WTC11 (cell line): Measurements from ENCODE around the gene MYCBP2. TPM values are rescaled to one million over a fixed set of nuclear protein-coding genes. Genes with fewer than 3 reads are reported as not detected.

ENCODE experiments used
- ATAC-seq: fragments of 200-7000 bp; cut with Tn5 transposase; 2 replicates; pipeline ENCODE4 v1.10.0; 2021; ENCODE audit warnings: mild to moderate bottlenecking, moderate library complexity
- CTCF ChIA-PET: fragments of 300-600 bp; sonication (Branson Sonifier 250); formaldehyde crosslinking; loops from one replicate; lab custom pipeline; 2021; ENCODE audit warnings: antibody characterized with exemption; lab: Charles Lee
- POLR2A ChIA-PET: fragments of 350-600 bp; sonication (Branson Sonifier 250); formaldehyde crosslinking; loops from one replicate; lab custom pipeline; 2021; ENCODE audit warnings: antibody characterized with exemption; lab: Charles Lee
- DNase-seq: peaks from one replicate; pipeline ENCODE4 v3.0.0; 2021; ENCODE audit warnings: low spot score
- H3K27ac Mint-ChIP-seq: 2 replicates; pipeline ENCODE4 v1.8.0; 2021; ENCODE audit warnings: mixed read lengths
- H3K27me3 Mint-ChIP-seq: 2 replicates; pipeline ENCODE4 v1.8.0; 2021; ENCODE audit warnings: low read depth, mild to moderate bottlenecking, moderate library complexity, mixed read lengths
- H3K36me3 Mint-ChIP-seq: 2 replicates; pipeline ENCODE4 v1.8.0; 2021; ENCODE audit warnings: mixed read lengths
- H3K4me1 Mint-ChIP-seq: 2 replicates; pipeline ENCODE4 v1.8.0; 2022; ENCODE audit warnings: mixed read lengths
- H3K4me3 Mint-ChIP-seq: 2 replicates; pipeline ENCODE4 v1.8.0; 2021; ENCODE audit warnings: mild to moderate bottlenecking, moderate library complexity, mixed read lengths
- H3K9me3 Mint-ChIP-seq: 2 replicates; pipeline ENCODE4 v1.8.0; 2021; ENCODE audit warnings: mixed read lengths
- ATF2 ChIP-seq: sonication (generic); formaldehyde crosslinking; IDR thresholded peaks from 2 replicates; pipeline ENCODE4 v1.8.1; 2022; ENCODE audit warnings: low read depth, missing genetic modification reagents, borderline replicate concordance
- CREB1 ChIP-seq: sonication (generic); formaldehyde crosslinking; IDR thresholded peaks from 2 replicates; pipeline ENCODE4 v1.8.0; 2023; ENCODE audit warnings: mild to moderate bottlenecking, missing genetic modification reagents
- FOXJ3 ChIP-seq: sonication (generic); formaldehyde crosslinking; IDR thresholded peaks from 2 replicates; pipeline ENCODE4 v1.9.0; 2021; ENCODE audit warnings: missing genetic modification reagents, mild to moderate bottlenecking, borderline replicate concordance
- FOXP1 ChIP-seq: sonication (generic); formaldehyde crosslinking; IDR thresholded peaks from 2 replicates; pipeline ENCODE4 v1.8.0; 2022; ENCODE audit warnings: missing genetic modification reagents, mild to moderate bottlenecking, moderate library complexity, borderline replicate concordance
- GRHL2 ChIP-seq: fragments of 250-450 bp; sonication (Bioruptor Pico); IDR thresholded peaks from 2 replicates; pipeline ENCODE4 v1.8.0; 2022; ENCODE audit warnings: mild to moderate bottlenecking, moderate library complexity; ENCODE audit not compliant: insufficient replicate concordance, severe bottlenecking
- KAT7 ChIP-seq: sonication (generic); formaldehyde crosslinking; IDR thresholded peaks from 2 replicates; pipeline ENCODE4 v1.8.1; 2023; ENCODE audit warnings: missing genetic modification reagents, mild to moderate bottlenecking, borderline replicate concordance
- MAX ChIP-seq: sonication (generic); formaldehyde crosslinking; IDR thresholded peaks from 2 replicates; pipeline ENCODE4 v1.8.0; 2022; ENCODE audit warnings: mild to moderate bottlenecking, missing genetic modification reagents
- MLX ChIP-seq: sonication (generic); formaldehyde crosslinking; IDR thresholded peaks from 2 replicates; pipeline ENCODE4 v1.8.1; 2023; ENCODE audit warnings: mild to moderate bottlenecking, missing genetic modification reagents, moderate library complexity
- NR3C1 ChIP-seq: sonication (generic); formaldehyde crosslinking; conservative IDR thresholded peaks from 2 replicates; pipeline ENCODE4 v1.8.1; 2023; ENCODE audit warnings: low read depth, mild to moderate bottlenecking, missing genetic modification reagents
- PRDM15 ChIP-seq: sonication (generic); formaldehyde crosslinking; IDR thresholded peaks from 2 replicates; pipeline ENCODE4 v1.8.0; 2022; ENCODE audit warnings: missing genetic modification reagents
- ZNF138 ChIP-seq: sonication (generic); formaldehyde crosslinking; conservative IDR thresholded peaks from 2 replicates; pipeline ENCODE4 v1.8.1; 2022; ENCODE audit warnings: mild to moderate bottlenecking, moderate library complexity, missing genetic modification reagents
- ZNF416 ChIP-seq: fragments of 250-450 bp; sonication (Bioruptor Pico); IDR thresholded peaks from 2 replicates; pipeline ENCODE4 v1.9.0; 2021; ENCODE audit warnings: mild to moderate bottlenecking, inconsistent platforms
- ZNF512 ChIP-seq: sonication (generic); formaldehyde crosslinking; IDR thresholded peaks from 2 replicates; pipeline ENCODE4 v1.8.1; 2022; ENCODE audit warnings: missing genetic modification reagents, borderline replicate concordance
- ZNF532 ChIP-seq: fragments of 250-450 bp; sonication (Bioruptor Pico); IDR thresholded peaks from 2 replicates; pipeline ENCODE4 v1.9.0; 2021; ENCODE audit warnings: mild to moderate bottlenecking, borderline replicate concordance
- ZSCAN18 ChIP-seq: fragments of 250-450 bp; sonication (Bioruptor Pico); IDR thresholded peaks from 2 replicates; pipeline ENCODE4 v2.1.2; 2022; ENCODE audit warnings: mild to moderate bottlenecking, moderate library complexity
- total RNA-seq: library from RNA; stranded (reverse); gene quantifications from 3 replicates; pipeline ENCODE4 v1.2.3, GENCODE V29; 2021

Gene MYCBP2
- total RNA-seq, 1 experiment from 2014 or later: 54.3 TPM

GRCh38 chr13:77001963-77002587 is 324.8 kb downstream of the MYCBP2 start:
- DNase-seq: no peak
- ATAC-seq: no peak
- Mint-ChIP-seq H3K27ac (peak overlapping the region; percentile 73; the same call in 1 of the 2 replicates), H3K36me3 (peaks cover 10% of the 10 kb centered on the region), H3K4me1 (peaks cover 3% of the 10 kb centered on the region; the same call in 1 of the 2 replicates), H3K4me3 (no peak overlapping the region), H3K27me3 (no peaks in the 10 kb centered on the region), H3K9me3 (no peaks in the 10 kb centered on the region)
- ChIA-PET POLR2A (interaction anchor here (0.6 to 1.8 kb wide), 2 partner anchors 10 to 11 kb away, joined by 3 to 5 read pairs; partner anchors contain the start of gene CLN5), CTCF (interaction anchor here (0.7 to 2.2 kb wide), 6 partner anchors 10 to 135 kb away, joined by 3 to 12 read pairs (median 4); partner anchors contain the start of gene CLN5)
- no peak for TF ChIP-seq NR3C1 (CRISPR knock-in tag)
- no peak for TF ChIP-seq FOXJ3 (CRISPR knock-in tag)
- no peak for TF ChIP-seq ZSCAN18
- TF ChIP-seq ATF2 (CRISPR knock-in tag): no peak
- TF ChIP-seq GRHL2 (CRISPR knock-in tag): no peak
- TF ChIP-seq MLX (CRISPR knock-in tag): no peak
- no peak for TF ChIP-seq ZNF416 (CRISPR knock-in tag)
- TF ChIP-seq FOXP1 (CRISPR knock-in tag): no peak
- TF ChIP-seq ZNF532: no peak
- TF ChIP-seq PRDM15 (CRISPR knock-in tag): no peak
- TF ChIP-seq ZNF512: no peak
- no peak for TF ChIP-seq KAT7 (CRISPR knock-in tag)
- no peak for TF ChIP-seq CREB1 (CRISPR knock-in tag)
- no peak for TF ChIP-seq MAX
- TF ChIP-seq ZNF138 (CRISPR knock-in tag): no peak
